Measurements from ENCODE around the gene PTPRN2. TPM values are rescaled to one million over a fixed set of nuclear protein-coding genes. Genes with fewer than 3 reads are reported as not detected.

The PTPRN2 gene
- total and polyA plus RNA-seq, 2 of the 13 experiments (the other 11 are each of a cell fraction or from before 2014, with no cell fraction given) = 2.5 to 24.2 TPM

DNA sequence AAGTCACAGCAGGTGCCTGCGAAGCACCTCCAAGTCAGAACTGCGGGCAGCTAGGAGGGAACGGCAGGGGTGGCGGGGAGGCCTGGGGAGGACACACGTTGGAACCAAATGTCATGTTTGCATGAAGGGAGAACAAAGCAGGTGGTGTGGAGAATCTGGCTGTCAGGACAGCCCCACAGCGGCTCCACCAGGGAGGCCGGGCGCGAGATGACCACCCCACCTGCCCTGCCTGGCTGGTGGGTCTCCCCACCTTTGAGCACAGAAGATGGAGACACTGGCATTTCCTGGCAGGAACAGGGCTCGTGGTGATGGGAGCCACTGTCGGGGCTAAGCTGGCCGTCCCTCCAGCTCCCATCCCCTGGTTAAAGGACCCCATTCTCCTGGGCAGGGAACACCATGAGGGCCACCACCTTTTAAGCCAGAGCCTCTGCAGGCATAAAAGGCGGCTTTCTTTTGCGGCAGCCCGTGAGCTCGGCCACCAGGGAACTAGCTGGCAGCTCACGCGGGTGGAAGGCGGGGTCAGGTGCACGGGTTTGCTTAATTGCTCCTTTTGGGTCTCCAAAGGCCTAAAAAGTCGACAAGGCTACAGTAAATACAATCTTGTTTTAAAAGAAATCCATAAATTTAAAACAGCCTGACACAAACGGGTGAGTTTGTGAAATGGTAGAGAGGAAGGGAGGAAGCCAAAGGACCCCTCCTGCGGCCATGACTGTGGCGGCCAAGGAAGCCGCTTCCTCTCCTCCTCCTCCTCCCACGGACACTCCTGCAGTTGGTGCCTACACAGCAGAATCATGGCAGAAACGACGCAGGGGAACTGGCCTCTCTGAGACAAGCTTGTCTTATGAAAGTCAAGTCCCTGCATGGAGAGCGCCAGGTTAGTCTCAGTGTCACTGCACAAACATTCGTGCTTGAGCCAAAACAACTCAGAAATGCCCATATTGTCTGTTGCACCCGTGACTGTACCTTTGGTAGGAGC, 1037.0 kb downstream of the PTPRN2 start:
- H2AFZ ChIP-seq (ENCODE audit: low read length) = no peak overlapping the region
- no peaks in the 10 kb centered on the region for H3K9me3 ChIP-seq (ENCODE audit: low read length)
- H3K27ac ChIP-seq (ENCODE audit: extremely low read length, insufficient read depth, low read length) = no peak overlapping the region
- BruUV-seq (replicated peaks) = no TSS peak
- FAIRE-seq (no peak), DNase-seq (ENCODE audit: low spot score) (no peak), ATAC-seq (no peak)
- H3K79me2 ChIP-seq (ENCODE audit: insufficient read depth, low read length) = no peaks in the 10 kb centered on the region
- no peak overlapping the region for H3K4me2 ChIP-seq (ENCODE audit: low read depth, low read length)
- ChIA-PET POLR2A (no interaction called here), CTCF (ENCODE audit: low intra/inter-chr PET ratio, low total read pairs) (no interaction called here)
- in situ Hi-C loops (cut with HindIII; ENCODE audit: extremely low pct_ligation_motif_present, low pct_unique_long_range_greater_than_20kb) = no loop called here
- intact Hi-C loops (cut with micrococcal nuclease; ENCODE audit: unreplicated experiment) = no loop called here
- H3K4me3 ChIP-seq (replicated peaks in 1 of 3; ENCODE audit: insufficient read depth in 1 of 3, low read depth in 2 of 3, low read length in 3 of 3) = no peak overlapping the region
- H3K36me3 ChIP-seq (replicated peaks in 1 of 2; ENCODE audit: control insufficient read depth in 1 of 2, insufficient read depth in 2 of 2, low read length in 2 of 2) = no peaks in the 10 kb centered on the region
- peaks cover 13% of the 10 kb centered on the region for H3K4me1 ChIP-seq (ENCODE audit: insufficient read depth, low read length)
- no peak overlapping the region for H3K9ac ChIP-seq (ENCODE audit: insufficient read depth, low read depth, low read length)
- 81% methylated on average over 24 of the region's 31 CpGs for WGBS (ENCODE audit: low lambda C conversion rate)
- H4K20me1 ChIP-seq (ENCODE audit: insufficient read depth, low read length) = no peaks in the 10 kb centered on the region
- peaks cover 0 to 11% of the 10 kb centered on the region in 2 experiments; a peak in 1 of 5 replicates for H3K27me3 ChIP-seq (ENCODE audit: control insufficient read depth in 1 of 2, insufficient read depth in 2 of 2, low read length in 2 of 2)
- TF ChIP-seq, protein P1, sequence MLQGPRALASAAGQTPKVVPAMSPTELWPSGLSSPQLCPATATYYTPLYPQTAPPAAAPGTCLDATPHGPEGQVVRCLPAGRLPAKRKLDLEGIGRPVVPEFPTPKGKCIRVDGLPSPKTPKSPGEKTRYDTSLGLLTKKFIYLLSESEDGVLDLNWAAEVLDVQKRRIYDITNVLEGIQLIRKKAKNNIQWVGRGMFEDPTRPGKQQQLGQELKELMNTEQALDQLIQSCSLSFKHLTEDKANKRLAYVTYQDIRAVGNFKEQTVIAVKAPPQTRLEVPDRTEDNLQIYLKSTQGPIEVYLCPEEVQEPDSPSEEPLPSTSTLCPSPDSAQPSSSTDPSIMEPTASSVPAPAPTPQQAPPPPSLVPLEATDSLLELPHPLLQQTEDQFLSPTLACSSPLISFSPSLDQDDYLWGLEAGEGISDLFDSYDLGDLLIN (CRISPR knock-in tag; IDR thresholded peaks at IDR 0.05; ENCODE audit: borderline replicate concordance) = no peak
- TF ChIP-seq IKZF1 (IDR thresholded peaks at IDR 0.05) = no peak
- TF ChIP-seq ZNF143 (CRISPR knock-in tag; IDR thresholded peaks at IDR 0.05) = no peak
- TF ChIP-seq ZNF350 (CRISPR knock-in tag; IDR thresholded peaks at IDR 0.05; ENCODE audit: borderline replicate concordance, low read depth) = no peak
- no peak for TF ChIP-seq TSC22D2 (CRISPR knock-in tag; IDR thresholded peaks at IDR 0.05; ENCODE audit: borderline replicate concordance)
- TF ChIP-seq MIER3 (CRISPR knock-in tag; IDR thresholded peaks at IDR 0.05; ENCODE audit: borderline replicate concordance) = no peak
- no peak for TF ChIP-seq RAD21 (CRISPR knock-in tag; IDR thresholded peaks at IDR 0.05)
- TF ChIP-seq, protein P2, sequence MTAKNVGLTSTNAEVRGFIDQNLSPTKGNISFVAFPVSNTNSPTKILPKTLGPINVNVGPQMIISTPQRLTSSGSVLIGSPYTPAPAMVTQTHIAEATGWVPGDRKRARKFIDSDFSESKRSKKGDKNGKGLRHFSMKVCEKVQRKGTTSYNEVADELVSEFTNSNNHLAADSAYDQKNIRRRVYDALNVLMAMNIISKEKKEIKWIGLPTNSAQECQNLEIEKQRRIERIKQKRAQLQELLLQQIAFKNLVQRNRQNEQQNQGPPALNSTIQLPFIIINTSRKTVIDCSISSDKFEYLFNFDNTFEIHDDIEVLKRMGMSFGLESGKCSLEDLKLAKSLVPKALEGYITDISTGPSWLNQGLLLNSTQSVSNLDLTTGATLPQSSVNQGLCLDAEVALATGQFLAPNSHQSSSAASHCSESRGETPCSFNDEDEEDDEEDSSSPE (CRISPR knock-in tag; IDR thresholded peaks at IDR 0.05) = no peak
- TF ChIP-seq HMGXB3 (CRISPR knock-in tag; IDR thresholded peaks at IDR 0.05; ENCODE audit: borderline replicate concordance) = no peak
- TF ChIP-seq GMEB2 (CRISPR knock-in tag; IDR thresholded peaks at IDR 0.05; ENCODE audit: low read depth) = no peak
- no peak for TF ChIP-seq ZSCAN21 (CRISPR knock-in tag; IDR thresholded peaks at IDR 0.05; ENCODE audit: borderline replicate concordance)
- no peak for TF ChIP-seq ZFP82 (CRISPR knock-in tag; IDR thresholded peaks at IDR 0.05; ENCODE audit: borderline replicate concordance)
- TF ChIP-seq HOXA5 (CRISPR knock-in tag; IDR thresholded peaks at IDR 0.05) = no peak
